HG03039 (cell line): Measurements from ENCODE around the gene RBMXL3.

Source experiments
- ATAC-seq: cut with Tn5 transposase; IDR thresholded peaks from one replicate; pipeline ENCODE4 v1.9.1; 2021; ENCODE audit warnings: mild to moderate bottlenecking, moderate library complexity; ENCODE audit not compliant: unreplicated experiment

Gene RBMXL3

DNA sequence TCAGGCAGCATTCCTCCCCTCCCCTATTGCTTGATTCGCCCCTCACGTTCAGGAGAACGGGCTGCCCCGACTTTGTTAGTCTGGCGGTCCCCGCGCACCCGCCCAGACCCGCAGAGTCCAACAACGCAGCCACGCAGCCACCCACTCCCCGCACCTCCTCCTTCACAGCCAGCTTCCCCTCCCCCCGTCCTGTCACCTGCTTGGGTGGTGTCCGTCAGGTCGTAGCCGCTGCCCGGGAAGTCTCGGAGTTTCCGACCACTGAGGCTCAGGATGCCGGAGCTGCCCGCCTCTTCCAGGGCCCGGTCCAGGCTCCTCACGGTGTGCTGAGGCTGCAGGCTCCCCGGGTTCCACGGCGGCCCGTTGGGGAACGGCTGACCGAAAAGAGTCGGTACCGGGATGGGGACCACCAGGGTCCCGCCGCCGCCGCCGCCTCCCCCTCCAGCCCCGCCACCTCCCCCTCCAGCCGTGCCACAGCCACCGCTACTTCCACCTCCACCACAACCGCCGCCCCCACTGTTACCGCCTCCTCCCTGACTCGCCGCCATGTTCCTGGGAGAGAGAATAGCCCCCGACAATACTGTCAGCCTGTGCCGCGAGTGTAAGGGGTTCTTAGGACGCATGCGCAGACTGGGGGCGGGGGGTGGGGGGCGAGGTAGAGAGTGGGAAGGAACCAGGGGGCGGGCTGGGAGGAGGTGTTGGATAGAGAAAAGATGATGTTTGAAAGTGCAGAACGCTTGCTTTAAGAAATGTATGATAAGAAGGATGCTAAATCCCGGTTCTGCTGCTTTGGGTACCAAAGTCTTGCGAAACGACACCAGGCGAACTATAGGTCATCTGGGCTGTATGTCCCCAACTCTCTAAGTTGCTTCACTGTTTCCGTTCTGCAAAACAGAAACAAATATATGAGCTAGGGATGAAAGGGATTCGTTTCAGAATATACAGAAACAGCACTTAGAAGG is 44.6 kb downstream of the RBMXL3 start, which contains the start of gene LRCH2:
LRCH2 (minus strand) TSS at position 600 of the 959 bp plus-strand sequence; CDS start at position 545, 55 bp downstream.
- no peak for ATAC-seq

DNA sequence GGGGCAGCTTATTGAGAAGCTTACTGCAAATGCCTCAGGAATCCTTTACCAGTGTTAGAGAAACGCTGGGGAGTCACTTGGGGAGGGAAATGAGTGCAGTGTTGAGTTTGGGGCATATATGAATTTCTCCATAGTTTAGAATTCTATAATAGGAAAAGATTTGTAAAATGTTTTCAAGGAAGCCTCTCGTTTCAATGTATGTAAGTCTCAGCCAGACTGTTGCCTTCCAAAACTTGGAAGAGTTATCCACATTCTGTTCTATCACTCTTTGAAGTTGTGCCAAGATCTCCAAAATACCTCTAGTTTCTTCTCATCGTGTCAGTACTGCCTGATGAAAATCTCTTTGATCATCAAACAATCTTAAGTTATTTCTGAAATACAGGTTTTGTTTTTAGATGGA is 45.3 kb downstream of the RBMXL3 start:
- ATAC-seq: no peak

DNA sequence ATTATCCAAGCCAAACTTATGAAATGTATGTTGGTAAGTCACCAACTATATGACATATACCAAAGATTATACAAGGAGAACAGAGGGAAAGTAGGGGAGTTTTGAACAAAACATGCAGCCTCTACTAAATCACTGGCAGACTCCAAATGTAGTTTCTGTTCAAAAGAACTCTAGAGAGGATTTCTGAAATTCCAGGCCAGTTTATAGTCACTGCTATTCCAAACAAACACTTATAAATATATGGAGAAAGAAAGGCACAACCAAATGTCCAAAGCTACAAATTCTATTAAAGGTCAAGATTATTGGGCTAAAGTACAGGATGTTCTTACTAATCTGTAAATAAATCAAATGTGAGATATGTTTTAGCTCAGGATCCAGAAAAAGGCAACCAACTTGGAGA is 47.4 kb downstream of the RBMXL3 start:
- ATAC-seq: no peak

DNA sequence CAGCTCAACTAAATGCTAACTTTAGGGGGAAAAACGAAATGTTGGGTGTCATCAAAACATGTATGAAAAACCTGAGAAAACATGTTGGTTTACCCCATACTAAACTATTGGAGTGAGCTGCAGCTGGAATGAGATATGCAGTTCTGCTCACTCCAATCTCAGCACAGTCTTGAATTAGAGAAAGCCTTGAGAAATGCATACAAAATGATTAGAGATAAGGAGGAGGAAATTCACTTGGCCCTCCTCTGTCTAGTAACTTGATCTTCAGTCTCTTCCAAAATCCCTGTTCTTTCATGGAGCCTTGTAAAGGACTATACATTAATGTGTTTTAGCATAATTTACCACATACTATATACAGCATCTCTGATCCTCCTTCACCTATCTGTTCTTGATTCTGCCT is 47.8 kb downstream of the RBMXL3 start:
- ATAC-seq: no peak
